HepG2 (cell line): ENCODE measurements around the gene FGGY. TPM values are rescaled to one million over a fixed set of nuclear protein-coding genes. Genes with fewer than 3 reads are reported as not detected.

Source experiments
- ATAC-seq: fragments of 200-7000 bp; cut with Tn5 transposase; 3 replicates; pipeline ENCODE4 v1.9.1; 2020; ENCODE audit warnings: mild to moderate bottlenecking, moderate library complexity
- BruUV-seq: library from RNA; stranded (reverse); fragments of 400-500 nt; replicated peaks from 2 replicates; lab custom pipeline; 2021; lab: Mats Ljungman, UMichigan
- CTCF ChIA-PET: fragments of 300-600 bp; formaldehyde crosslinking; extraction: SDS; loops from one replicate; lab custom pipeline; 2021; ENCODE audit warnings: low total read pairs, inconsistent platforms, low intra/inter-chr PET ratio; lab: Yijun Ruan, JAX
- POLR2A ChIA-PET: fragments of 350-600 bp; sonication (Branson Sonifier 250); formaldehyde crosslinking; loops from one replicate; lab custom pipeline; 2020; ENCODE audit warnings: antibody characterized with exemption, inconsistent platforms; lab: Yijun Ruan, JAX
- DNase-seq: peaks from one replicate; pipeline ENCODE4 v3.0.0-alpha.2; 2015; ENCODE audit warnings: low spot score
- FAIRE-seq: peaks from 3 replicates; lab custom pipeline; 2011; peaks lifted over from hg19 to GRCh38; lab: Jason Lieb, UNC
- H2AFZ ChIP-seq: one replicate; pipeline ENCODE4 v1.6.1; 2011; ENCODE audit warnings: low read length, inconsistent platforms
- H3K27ac ChIP-seq: fragments of 300-600 bp; 3 replicates; pipeline ENCODE4 v1.8.0; 2011; ENCODE audit warnings: mixed run types, mild to moderate bottlenecking, mixed read lengths, low read length, inconsistent platforms; ENCODE audit not compliant: insufficient read depth; ENCODE audit errors: extremely low read length
- H3K27me3 ChIP-seq, 2 experiments: fragments of 200-600 bp in 1 of 2; 2 replicates in 1 of 2; 3 replicates in 1 of 2; pipeline versions ENCODE4 v1.6.0 to v1.8.0; 2011; ENCODE audit warnings: low read length in 2 of 2, mild to moderate bottlenecking in 2 of 2, moderate library complexity in 2 of 2, inconsistent platforms in 1 of 2; ENCODE audit not compliant: insufficient read depth in 2 of 2, control insufficient read depth in 1 of 2
- H3K36me3 ChIP-seq, 2 experiments: fragments of 200-600 bp in 1 of 2; replicated peaks in 1 of 2; 2 replicates in 1 of 2; 3 replicates in 1 of 2; pipeline versions ENCODE4 v1.5.1 to v1.8.0; 2011; ENCODE audit warnings: low read length in 2 of 2, inconsistent platforms in 1 of 2; ENCODE audit not compliant: insufficient read depth in 2 of 2, control insufficient read depth in 1 of 2
- H3K4me1 ChIP-seq: 2 replicates; pipeline ENCODE4 v1.5.1; 2012; ENCODE audit warnings: low read length, inconsistent platforms; ENCODE audit not compliant: insufficient read depth
- H3K4me2 ChIP-seq: 2 replicates; pipeline ENCODE4 v1.6.0; 2011; ENCODE audit warnings: low read depth, low read length, inconsistent platforms
- H3K4me3 ChIP-seq, 3 experiments: fragments of 200-600 bp in 1 of 3; sonication (generic), shearing (Covaris generic) in 1 of 3; replicated peaks in 1 of 3; 2 replicates each; pipeline ENCODE4 v1.5.1; 2011 to 2016; ENCODE audit warnings: low read length in 3 of 3, inconsistent platforms in 2 of 3, low read depth in 2 of 3, mild to moderate bottlenecking in 2 of 3, control low read depth in 1 of 3, mixed read lengths in 1 of 3; ENCODE audit not compliant: insufficient read depth in 1 of 3
- H3K79me2 ChIP-seq: one replicate; pipeline ENCODE4 v1.6.1; 2011; ENCODE audit warnings: low read length, inconsistent platforms; ENCODE audit not compliant: insufficient read depth
- H3K9ac ChIP-seq: 2 replicates; pipeline ENCODE4 v1.6.0; 2011; ENCODE audit warnings: mild to moderate bottlenecking, low read depth, low read length, inconsistent platforms; ENCODE audit not compliant: insufficient read depth
- H3K9me3 ChIP-seq: 2 replicates; pipeline ENCODE4 v1.5.1; 2012; ENCODE audit warnings: mild to moderate bottlenecking, low read length
- H4K20me1 ChIP-seq: 2 replicates; pipeline ENCODE4 v1.6.0; 2011; ENCODE audit warnings: inconsistent platforms, mild to moderate bottlenecking, low read length, moderate library complexity; ENCODE audit not compliant: insufficient read depth
- CEBPB ChIP-seq: IDR thresholded peaks from 2 replicates; pipeline ENCODE4 v1.6.1; 2011; ENCODE audit warnings: low read depth, low read length, improper control_type of control experiment, borderline replicate concordance
- GABPB1 ChIP-seq: IDR thresholded peaks from 2 replicates; pipeline ENCODE4 v1.6.1; 2016; ENCODE audit warnings: mild to moderate bottlenecking, missing genetic modification reagents, moderate library complexity, missing compliant biosample characterization
- HDAC2 ChIP-seq: sonication (generic); formaldehyde crosslinking; IDR thresholded peaks from 2 replicates; pipeline ENCODE4 v1.4.0; 2020; ENCODE audit warnings: missing genetic modification reagents
- KDM6A ChIP-seq: IDR thresholded peaks from 2 replicates; pipeline ENCODE4 v1.6.1; 2016; ENCODE audit warnings: low read depth
- ZNF354B ChIP-seq: sonication (generic); formaldehyde crosslinking; IDR thresholded peaks from 2 replicates; pipeline ENCODE4 v1.8.0; 2022; ENCODE audit warnings: mild to moderate bottlenecking, missing genetic modification reagents
- in situ Hi-C: cut with HindIII; loops from 2 replicates; pipeline ENCODE4 v1.10.0; 2017; ENCODE audit warnings: low pct_unique_long_range_greater_than_20kb; ENCODE audit not compliant: extremely low pct_ligation_motif_present
- intact Hi-C: fragments of 100-400 bp; cut with micrococcal nuclease; formaldehyde crosslinking; loops from one replicate; pipeline ENCODE4 v1.10.0; 2022; ENCODE audit not compliant: unreplicated experiment
- polyA plus RNA-seq, 8 experiments: library from polyadenylated mRNA; depleted of rRNA in 3 of 8; stranded (reverse) in 7 of 8; unstranded in 1 of 8; fragments of >200 nt; fragmentation: Illumina TruSeq in 4 of 8; extraction: Trizol in 4 of 8; gene quantifications; 2 replicates each; pipeline versions ENCODE4 v1.2.1 to v1.2.3, GENCODE V29; 2011 to 2016; ENCODE audit warnings: low read depth in 4 of 8, missing spikeins in 1 of 8, mixed read lengths in 1 of 8; ENCODE audit not compliant: insufficient read depth in 1 of 8
- total RNA-seq, 5 experiments: library from RNA; depleted of rRNA; stranded (reverse); fragments of >200 nt; fragmentation: Illumina TruSeq; extraction: Trizol; gene quantifications; 2 replicates each; pipeline ENCODE4 v1.2.3, GENCODE V29; 2016; ENCODE audit warnings: low read depth in 1 of 5
- TF ChIP-seq, protein P1 (sequence below): sonication (generic); formaldehyde crosslinking; IDR thresholded peaks from 2 replicates; pipeline ENCODE4 v1.4.0; 2020; ENCODE audit warnings: missing genetic modification reagents
- TF ChIP-seq, protein P2 (sequence below), 2 experiments: sonication (generic) in 1 of 2; formaldehyde crosslinking in 1 of 2; IDR thresholded peaks; 2 replicates each; pipeline versions ENCODE4 v1.6.1 to v1.9.0; 2014 to 2022; ENCODE audit warnings: antibody characterized with exemption in 1 of 2, borderline replicate concordance in 1 of 2, inconsistent platforms in 1 of 2, low read depth in 1 of 2, missing genetic modification reagents in 1 of 2
- TF ChIP-seq, protein P3 (sequence below): sonication (generic); formaldehyde crosslinking; IDR thresholded peaks from 2 replicates; pipeline ENCODE4 v1.8.1; 2023; ENCODE audit warnings: mild to moderate bottlenecking, inconsistent platforms, moderate library complexity, missing genetic modification reagents, borderline replicate concordance

Gene FGGY
- total and polyA plus RNA-seq, 2 of the 13 experiments (the other 11 are each of a cell fraction or from before 2014, with no cell fraction given) = 15.7 to 27.5 TPM

DNA sequence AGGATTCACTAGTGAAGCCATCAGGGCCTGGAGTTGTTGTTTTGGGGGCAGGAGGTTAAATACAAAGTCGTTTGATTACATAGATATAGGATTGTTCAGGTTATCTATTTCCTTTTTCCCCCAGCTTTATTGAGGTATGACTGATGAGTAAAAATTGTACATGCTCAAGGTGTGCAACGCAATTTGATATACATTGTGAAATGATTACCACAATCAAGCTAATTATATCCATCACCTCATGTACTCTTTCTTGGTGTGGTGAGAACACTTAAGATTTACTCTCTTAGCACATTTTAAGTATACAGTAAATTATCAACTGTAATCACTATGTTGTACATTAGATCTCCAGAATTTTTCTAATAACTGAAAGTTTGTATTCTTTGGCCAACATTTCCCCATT is 6.0 kb downstream of the FGGY start (continued):
- TF ChIP-seq, protein P1, sequence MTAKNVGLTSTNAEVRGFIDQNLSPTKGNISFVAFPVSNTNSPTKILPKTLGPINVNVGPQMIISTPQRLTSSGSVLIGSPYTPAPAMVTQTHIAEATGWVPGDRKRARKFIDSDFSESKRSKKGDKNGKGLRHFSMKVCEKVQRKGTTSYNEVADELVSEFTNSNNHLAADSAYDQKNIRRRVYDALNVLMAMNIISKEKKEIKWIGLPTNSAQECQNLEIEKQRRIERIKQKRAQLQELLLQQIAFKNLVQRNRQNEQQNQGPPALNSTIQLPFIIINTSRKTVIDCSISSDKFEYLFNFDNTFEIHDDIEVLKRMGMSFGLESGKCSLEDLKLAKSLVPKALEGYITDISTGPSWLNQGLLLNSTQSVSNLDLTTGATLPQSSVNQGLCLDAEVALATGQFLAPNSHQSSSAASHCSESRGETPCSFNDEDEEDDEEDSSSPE (CRISPR knock-in tag) = no peak
- TF ChIP-seq KDM6A (CRISPR knock-in tag) = no peak

DNA sequence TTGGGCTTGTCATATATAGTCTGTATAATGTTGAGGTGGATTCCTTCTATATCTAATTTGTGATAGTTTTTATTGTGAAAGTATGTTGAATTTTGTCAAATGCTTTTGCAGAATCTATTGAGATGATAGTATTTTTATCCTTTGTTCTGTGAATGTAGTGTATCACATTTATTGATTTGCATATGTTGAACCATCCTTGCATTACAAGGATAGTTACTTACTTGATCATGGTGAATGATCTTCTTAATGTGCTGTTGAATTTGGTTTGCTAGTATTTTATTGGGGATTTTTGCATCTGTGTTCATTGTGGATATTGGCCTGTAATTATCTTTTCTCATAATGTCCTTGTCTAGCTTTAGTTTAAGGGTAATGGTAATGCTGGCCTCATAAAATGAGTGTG is 8.3 kb downstream of the FGGY start:
- H3K4me1 ChIP-seq = peaks cover 14% of the 10 kb centered on the region
- no peaks in the 10 kb centered on the region for H3K79me2 ChIP-seq
- H4K20me1 ChIP-seq = no peaks in the 10 kb centered on the region
- intact Hi-C loops = no loop called here
- in situ Hi-C loops = no loop called here
- ATAC-seq = no peak
- no TSS peak for BruUV-seq
- no peaks in the 10 kb centered on the region for H3K27me3 ChIP-seq
- no peak overlapping the region for H3K9ac ChIP-seq
- H3K4me2 ChIP-seq = no peak overlapping the region
- no peak for FAIRE-seq
- H3K9me3 ChIP-seq = peaks cover 9% of the 10 kb centered on the region
- no peak overlapping the region for H2AFZ ChIP-seq
- ChIA-PET CTCF (no interaction called here), POLR2A (no interaction called here)
- H3K36me3 ChIP-seq = no peaks in the 10 kb centered on the region
- no peak overlapping the region for H3K27ac ChIP-seq
- DNase-seq = no peak
- no peak for TF ChIP-seq ZNF354B
- H3K4me3 ChIP-seq = no peak overlapping the region

DNA sequence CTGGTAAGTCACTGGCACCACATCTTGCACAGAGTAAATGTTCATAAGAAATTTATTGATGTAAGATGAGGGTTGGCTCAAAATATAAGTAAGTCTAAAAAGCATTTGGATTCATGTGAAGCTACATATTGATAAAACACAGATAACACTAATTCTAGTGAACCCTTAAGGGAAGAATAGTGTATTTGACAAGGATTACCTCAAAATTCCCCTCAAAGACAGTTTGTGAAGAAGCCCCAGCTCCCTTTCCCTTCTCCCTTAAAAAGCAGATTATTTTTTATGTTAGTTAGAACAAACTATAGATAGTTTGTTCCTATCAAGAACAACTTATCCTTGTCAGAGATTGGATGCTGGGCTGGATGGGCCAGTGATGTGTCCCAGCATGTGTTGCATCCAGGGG is 10.7 kb downstream of the FGGY start:
- H3K4me2 ChIP-seq = no peak overlapping the region
- CTCF ChIA-PET = interaction anchor here (0.7 kb wide), 1 partner anchor 18 kb away, joined by 4 read pairs; no protein-coding TSS in a partner anchor
- no peak overlapping the region for H3K9ac ChIP-seq
- H3K36me3 ChIP-seq = no peaks in the 10 kb centered on the region
- no peak for ATAC-seq
- peaks cover 15% of the 10 kb centered on the region for H3K4me1 ChIP-seq
- H4K20me1 ChIP-seq = no peaks in the 10 kb centered on the region
- H3K4me3 ChIP-seq = no peak overlapping the region
- H3K9me3 ChIP-seq = peaks cover 9% of the 10 kb centered on the region
- in situ Hi-C loops (no loop called here), intact Hi-C loops (no loop called here)
- no peak overlapping the region for H2AFZ ChIP-seq
- POLR2A ChIA-PET = interaction anchor here (1.4 to 2.4 kb wide), 3 partner anchors 9 to 524 kb away, joined by 4 to 14 read pairs (median 5); partner anchors contain the start of genes FGGY and JUN
- H3K27ac ChIP-seq = no peak overlapping the region
- FAIRE-seq = no peak
- no TSS peak for BruUV-seq
- no peaks in the 10 kb centered on the region for H3K27me3 ChIP-seq
- H3K79me2 ChIP-seq = no peaks in the 10 kb centered on the region
- DNase-seq = no peak
- TF ChIP-seq, protein P2, sequence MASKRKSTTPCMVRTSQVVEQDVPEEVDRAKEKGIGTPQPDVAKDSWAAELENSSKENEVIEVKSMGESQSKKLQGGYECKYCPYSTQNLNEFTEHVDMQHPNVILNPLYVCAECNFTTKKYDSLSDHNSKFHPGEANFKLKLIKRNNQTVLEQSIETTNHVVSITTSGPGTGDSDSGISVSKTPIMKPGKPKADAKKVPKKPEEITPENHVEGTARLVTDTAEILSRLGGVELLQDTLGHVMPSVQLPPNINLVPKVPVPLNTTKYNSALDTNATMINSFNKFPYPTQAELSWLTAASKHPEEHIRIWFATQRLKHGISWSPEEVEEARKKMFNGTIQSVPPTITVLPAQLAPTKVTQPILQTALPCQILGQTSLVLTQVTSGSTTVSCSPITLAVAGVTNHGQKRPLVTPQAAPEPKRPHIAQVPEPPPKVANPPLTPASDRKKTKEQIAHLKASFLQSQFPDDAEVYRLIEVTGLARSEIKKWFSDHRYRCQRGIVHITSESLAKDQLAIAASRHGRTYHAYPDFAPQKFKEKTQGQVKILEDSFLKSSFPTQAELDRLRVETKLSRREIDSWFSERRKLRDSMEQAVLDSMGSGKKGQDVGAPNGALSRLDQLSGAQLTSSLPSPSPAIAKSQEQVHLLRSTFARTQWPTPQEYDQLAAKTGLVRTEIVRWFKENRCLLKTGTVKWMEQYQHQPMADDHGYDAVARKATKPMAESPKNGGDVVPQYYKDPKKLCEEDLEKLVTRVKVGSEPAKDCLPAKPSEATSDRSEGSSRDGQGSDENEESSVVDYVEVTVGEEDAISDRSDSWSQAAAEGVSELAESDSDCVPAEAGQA (IDR thresholded peaks at IDR 0.05; ENCODE audit: low read depth) = no peak
- TF ChIP-seq, protein P2 (CRISPR knock-in tag; IDR thresholded peaks at IDR 0.05; ENCODE audit: borderline replicate concordance) = no peak
- TF ChIP-seq CEBPB = no peak
- TF ChIP-seq HDAC2 (CRISPR knock-in tag) = no peak
- TF ChIP-seq, protein P3, sequence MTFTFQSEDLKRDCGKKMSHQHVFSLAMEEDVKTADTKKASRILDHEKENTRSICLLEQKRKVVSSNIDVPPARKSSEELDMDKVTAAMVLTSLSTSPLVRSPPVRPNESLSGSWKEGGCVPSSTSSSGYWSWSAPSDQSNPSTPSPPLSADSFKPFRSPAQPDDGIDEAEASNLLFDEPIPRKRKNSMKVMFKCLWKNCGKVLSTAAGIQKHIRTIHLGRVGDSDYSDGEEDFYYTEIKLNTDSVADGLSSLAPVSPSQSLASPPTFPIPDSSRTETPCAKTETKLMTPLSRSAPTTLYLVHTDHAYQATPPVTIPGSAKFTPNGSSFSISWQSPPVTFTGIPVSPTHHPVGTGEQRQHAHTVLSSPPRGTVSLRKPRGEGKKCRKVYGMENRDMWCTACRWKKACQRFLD (CRISPR knock-in tag) = no peak
- no peak for TF ChIP-seq GABPB1 (CRISPR knock-in tag)
